Fibroblast of skin of scalp (primary cell): ENCODE data around the gene ZBTB42.

ENCODE experiments used
- DNase-seq: peaks from one replicate; pipeline ENCODE4 v3.0.0-alpha.2; 2013

ZBTB42 gene

DNA sequence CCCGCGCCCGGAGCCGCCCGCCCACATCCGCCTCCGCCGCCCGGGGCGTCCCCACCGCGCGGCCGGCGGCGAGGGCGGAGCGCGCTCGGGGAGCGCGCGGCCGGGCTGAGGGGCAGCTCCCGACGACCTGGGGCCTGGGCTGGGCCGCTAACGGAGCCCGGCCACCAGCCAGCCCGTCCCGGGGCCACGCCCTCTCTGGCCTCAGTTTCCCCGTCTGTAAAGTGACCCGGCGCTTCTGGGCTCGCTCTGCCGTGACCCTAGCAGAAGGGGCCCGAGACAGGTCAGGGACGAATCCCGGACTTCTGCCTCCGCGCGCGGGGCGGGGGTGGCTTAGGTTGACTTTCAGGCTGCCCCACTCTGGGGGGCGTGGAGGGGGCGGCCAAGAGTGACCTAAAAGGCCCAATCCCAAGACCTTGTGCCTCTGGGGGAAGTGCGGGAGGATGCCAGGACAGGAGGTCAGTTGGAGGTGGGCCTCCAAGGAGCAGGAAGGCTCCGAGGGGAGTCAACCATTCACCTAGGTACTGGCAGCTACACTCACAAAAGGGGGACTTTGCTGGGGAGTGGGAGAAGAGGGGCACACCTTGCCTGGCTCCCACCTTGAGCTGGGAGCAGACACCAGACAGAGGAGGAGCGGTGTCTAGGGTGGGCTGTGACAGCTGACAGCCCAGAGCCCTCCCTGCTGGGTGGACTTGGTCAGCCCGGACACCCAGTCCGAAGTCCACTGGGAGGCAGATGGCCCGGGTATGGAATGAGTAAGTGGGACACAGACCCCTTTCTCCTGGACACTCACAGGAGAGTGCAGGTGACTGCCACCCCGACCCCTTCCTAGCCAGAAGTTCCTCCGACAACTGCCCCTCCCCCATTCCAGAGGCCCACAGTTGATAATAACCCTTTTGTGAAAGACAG lies 4.9 kb upstream of the ZBTB42 start:
- DNase-seq = peak; percentile 70

DNA sequence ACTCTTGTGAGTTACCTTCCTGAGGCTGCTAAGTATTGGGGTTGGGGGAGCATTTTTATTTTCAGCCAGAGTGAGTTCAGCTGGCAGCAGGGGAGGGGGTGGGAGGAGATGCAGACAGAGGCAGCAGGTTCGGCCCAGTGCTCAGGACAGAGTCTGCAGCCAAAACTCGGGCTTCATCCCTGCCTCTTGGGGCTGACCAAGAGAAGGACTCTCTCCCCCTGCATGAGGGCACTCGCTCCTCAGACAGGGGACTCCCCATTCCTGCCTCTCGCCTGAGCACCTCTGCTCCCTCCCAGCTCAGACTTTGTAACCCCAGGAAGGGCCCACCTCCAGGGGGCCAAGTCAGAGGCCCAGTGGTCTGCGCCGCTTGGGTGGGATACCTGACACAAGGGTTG lies 4.2 kb upstream of the ZBTB42 start:
- no peak for DNase-seq

DNA sequence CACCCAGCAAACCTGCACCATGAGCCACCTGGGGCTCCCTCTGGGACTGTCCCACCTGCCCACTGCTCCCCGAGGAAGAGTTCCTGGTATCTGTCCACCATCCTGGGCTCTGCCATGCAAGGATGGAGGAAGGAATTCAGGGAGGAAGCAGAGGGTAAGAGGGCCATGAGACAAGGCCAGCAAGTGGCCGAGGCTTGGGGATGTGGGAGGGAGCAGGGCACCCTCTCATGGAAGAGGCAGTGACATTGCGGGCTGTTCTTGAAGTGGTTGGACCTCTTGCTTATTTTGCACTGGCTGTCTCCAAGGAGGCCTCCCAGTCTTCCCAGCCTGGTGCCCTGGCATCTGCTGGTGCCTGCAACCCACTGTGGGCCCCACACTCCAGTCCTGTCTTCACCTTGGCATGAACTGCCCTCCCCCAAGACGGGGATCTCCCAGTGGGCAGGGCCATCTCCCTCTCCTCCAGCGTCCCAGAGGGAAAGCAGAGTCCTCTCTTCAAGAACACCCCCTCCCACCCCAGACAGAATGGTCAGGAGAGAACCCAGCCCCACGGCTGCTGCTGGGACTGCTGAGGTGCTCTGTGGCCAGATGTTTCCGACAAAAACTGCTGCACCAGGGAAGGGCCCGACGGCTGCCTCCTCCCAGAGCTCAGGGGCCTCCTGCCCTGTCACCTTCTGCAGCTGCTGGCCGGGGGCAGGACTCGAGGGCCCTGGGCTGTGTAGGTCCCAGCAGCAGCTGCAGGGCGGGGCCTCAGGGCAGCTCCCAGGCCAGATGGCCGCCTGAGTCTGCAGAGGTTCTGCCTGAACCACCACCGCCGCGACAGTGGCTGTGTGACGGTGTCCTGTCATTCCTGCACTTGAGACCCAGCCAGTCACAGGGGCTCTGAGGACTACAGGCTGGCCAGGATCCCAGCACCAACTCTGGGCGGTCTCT lies 3.5 kb upstream of the ZBTB42 start:
- no peak for DNase-seq

DNA sequence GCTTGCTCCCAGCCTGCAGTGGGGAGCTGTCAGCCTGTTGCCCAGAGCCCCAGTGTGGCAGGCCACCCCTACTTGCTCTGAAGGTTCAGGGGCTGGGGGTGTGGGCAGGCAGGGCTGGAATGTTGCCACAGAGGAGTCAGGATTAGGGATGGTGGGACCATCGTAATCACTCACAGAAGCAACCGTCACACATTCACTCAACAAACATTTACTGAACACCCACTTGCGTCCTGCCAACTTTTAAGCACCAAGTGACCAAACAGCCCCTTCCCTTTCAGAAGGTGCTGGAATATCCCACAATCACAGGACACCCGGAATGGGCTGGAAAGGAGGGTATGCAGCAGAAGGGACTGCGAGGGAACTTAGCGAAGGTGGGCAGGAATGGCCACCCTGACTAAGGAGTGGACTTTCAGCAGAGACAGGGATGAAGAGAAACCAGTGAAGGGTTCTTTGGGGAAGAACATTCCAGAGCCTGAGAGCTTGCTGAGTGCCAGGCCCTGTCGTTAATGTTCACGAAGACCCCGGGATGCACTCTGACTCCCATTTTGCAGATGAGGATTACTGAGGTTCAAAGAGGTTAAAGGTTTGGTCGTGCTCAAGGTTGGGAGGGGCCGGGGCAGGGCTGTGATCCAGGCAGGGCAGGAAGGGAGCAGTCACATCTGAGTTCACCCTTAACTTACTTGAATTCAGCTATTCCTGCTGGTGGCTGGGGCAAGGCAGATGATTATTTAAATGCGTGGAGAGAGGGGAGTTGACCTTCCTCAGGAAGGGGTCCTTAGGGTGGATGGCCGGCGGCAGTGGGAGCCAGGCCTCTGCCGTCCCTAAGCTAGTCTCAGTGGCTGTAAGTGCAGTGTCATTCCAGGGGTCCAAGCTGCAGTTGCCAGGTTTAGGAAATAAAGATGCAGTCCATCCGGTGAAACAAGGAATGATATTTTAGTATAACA lies 2.3 kb upstream of the ZBTB42 start:
- no peak for DNase-seq

DNA sequence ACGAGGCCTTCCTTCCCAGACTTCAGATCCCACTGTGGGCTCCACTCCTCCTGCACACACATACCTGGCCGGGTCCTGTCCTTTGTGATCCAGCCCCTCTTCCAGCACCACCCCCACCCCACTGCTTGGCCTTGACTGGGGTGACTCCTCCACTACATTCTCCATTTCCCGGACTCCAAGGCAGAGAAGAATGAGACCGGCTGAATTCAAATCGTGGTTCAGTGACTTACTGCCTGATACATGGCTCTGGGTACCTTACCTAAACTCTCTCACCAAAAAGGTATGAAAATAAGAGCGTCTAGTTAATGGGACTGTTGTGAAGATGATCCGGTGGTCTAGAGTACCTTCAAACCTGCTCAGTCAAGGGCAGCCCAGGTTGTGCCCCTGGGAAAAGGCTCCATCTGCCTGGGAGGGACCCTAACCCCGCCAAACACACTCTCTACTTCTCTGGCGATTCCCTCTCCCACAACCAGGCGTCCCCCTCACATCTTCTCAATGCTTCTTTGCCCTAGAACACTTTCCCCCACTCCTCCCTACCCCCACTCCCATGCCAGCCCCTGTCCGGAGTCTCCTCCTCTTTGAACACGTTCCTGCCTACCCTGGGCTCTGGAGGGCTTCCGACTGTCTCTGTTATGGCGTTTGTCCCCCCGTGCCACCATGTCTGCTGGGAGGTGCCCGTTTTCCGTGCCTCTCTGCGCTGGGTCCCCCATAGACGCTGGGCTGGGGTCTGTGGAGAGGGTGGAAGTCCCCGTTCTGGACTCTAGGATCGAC lies 1.5 kb upstream of the ZBTB42 start:
- DNase-seq = peak; percentile 66

DNA sequence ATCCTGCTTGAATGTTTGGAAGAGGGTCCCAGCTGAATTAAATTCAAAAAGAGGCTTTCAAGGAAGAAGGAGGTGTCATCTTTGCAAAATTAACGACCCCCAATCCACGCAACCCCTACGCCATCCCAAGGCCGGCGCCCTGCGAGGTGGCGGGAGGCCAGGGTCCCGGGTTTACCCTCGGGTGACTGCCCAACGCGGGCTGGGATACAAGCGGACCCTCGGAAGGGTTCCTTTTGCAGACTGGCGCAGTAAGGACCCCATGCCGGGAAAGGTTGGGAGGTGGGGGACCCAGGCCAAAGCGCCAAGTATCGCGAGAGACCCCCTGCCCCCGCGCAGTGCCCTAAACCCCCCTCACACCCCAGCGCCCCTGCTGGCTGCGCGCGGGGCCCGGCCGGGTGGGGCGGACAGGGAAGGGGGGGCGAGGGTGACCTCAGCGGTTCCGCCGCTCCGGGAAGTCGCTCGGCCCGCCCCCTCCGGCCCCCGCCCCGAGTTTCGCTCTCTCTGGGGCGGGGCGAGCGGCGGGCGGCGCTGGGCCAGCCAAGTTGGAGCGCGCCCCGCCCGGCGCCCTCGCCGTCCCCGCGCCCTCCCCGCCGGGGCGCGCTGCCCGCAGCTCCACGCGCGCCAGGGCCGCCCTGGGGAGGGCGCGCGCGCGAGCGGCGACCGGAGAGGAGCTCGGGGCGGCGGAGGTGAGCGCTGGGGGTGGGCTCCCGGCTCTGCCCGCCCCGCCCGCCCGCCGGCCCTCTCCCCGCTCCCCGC lies 708 bp upstream of the ZBTB42 start:
- DNase-seq = peak; percentile 89

DNA sequence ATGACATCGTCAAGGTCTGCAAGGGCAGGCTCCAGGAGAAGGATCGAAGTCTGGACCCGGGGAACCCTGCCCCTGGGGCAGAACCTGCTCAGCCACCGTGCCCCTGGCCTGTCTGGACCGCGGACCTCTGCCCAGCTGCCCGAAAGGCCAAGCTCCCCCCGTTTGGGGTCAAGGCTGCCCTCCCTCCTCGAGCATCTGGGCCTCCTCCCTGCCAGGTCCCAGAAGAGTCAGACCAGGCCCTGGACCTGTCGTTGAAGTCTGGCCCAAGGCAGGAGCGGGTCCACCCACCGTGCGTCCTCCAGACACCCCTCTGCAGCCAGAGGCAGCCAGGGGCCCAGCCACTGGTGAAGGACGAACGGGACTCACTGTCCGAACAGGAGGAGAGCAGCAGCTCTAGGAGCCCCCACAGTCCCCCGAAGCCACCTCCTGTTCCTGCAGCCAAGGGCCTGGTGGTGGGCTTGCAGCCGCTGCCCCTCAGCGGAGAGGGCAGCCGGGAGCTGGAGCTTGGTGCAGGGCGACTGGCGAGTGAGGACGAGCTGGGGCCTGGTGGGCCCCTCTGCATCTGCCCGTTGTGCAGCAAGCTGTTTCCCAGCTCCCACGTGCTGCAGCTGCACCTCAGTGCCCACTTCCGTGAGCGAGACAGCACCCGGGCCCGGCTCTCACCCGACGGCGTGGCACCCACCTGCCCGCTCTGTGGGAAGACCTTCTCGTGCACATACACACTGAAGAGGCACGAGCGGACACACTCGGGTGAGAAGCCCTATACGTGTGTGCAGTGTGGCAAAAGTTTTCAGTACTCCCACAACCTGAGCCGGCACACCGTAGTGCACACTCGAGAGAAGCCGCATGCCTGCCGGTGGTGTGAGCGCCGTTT lies 856 bp downstream of the ZBTB42 start:
- DNase-seq = no peak

DNA sequence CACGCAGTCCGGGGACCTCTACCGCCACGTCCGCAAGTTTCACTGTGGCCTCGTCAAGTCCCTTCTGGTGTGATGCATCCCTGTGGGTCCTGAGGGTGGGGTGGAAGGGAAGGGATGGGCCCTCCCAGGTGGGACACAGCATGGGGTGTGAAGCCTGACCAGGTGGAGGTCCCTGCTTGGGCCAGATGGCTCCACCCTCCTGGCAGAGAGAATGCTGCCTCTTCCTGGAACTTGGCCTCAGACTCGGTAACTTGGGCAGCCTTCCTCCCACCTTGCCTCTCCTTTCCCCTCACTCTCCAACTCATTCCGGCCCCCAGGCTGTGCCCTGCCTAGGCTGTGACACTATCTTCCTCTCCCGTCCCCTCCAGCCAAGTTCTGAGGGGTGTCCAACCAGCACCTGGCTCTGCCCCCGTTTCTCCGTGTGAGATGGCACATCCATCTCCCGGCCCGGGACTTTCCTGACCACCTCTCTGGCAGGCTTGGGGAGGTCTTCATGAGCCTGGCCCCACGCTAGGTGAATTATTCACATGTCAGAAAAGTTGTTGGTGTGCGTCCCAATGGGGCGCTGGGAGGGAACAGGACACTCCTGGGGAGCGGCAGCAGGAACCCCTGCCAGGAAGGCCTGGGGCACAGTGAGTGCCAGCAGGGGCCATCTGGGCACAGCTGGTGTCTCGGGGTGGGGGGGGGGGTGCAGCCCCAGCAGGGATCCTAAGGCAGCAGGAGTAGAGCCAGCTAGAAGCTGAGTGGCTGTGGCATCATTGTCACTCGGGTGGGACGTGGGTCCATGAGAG lies 1.7 kb downstream of the ZBTB42 start:
- no peak for DNase-seq

DNA sequence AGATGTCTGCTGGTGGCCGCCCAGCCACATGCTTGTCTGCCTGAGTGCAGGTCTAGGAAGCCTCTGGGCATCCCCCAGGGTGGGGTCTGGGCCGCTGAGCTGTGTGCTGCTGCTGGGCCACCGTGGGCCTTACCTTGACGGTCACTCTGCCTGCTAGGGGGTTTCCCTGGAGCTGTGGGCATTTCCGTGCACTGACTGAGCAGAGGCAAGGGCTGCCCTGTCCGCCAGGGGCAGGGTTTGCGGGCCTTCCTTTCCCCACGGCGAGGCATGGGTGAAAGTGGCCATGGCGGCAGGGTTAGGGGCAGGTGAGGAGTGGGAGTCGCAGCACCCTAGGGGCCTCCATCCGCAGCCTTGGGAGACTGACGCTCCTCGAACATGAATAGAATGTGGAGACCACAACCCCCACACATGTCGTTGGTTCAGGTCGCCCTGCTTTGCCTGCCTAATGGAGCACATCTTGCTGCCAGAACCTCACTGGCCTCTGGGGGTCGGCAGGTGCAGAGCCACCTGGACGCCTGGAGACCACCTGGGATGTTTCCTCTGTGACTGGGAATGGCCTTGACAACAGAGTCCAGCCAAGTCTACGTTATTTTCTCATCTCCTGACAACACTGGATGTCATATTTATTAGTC lies 2.5 kb downstream of the ZBTB42 start:
- DNase-seq = no peak

DNA sequence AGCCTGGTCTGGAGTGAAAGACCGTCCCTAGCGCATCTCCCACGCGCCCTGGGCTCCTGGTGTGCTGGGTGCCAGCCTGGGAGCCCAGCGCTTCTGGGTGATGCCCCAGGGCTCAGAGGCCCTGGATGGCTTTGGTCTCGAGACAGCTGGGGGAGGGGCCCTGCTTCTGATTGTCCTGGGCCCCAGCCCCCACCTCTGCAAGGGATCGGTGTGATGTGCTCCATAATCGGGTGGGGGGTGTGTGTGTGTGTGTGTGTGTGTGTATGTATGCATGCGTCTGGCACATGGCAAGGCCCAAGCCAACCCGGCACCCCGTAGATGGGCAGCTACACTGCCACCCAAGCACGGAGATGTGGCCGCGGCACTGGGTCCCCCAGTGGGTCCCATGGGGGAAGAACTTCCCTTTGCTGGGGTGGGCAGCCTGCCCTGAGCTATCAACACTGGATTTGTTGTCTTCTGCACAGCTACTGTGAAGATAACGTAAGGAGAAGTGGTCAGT lies 3.1 kb downstream of the ZBTB42 start:
- DNase-seq = peak; percentile 26

DNA sequence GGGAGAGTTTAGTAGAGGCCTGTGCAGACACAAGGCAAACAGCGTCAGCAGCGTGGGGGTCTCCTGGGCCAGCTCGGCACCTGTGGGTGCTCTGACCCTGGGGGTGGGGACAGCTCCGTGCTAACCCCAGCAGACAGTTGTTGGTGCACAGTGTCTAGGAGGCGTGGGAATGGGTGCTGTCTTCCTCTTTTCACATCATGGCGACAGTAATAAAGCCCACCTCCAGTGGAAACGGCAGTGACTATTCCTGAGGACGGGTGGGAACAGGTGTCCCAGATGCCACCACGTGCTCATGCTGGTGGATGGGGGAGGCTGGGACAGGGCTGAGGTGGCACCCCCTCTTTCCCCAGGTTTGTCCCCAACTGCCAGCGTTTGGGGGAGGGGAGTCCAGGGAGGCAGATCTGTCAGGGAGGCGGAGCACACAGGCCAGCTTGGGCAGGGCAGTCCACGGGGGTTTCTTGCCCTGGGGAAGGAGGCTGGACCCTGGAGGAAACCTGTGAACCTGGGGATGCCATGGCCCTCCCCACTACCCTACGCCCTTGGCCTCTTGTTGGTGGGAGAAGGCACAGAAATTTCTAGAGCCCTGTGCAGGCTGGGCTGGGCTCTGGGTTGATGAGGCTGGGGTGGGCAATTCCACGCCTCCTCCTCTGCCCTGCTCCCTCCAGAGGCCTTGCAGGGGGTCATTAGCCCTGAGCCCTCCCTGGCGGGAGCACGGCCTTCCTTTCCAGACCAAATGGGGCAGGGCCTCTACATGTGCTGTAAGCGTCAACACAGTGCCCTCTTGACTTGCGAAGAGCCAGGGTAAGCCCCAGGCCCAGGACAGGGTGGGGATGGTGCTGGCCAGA lies 3.8 kb downstream of the ZBTB42 start:
- no peak for DNase-seq

DNA sequence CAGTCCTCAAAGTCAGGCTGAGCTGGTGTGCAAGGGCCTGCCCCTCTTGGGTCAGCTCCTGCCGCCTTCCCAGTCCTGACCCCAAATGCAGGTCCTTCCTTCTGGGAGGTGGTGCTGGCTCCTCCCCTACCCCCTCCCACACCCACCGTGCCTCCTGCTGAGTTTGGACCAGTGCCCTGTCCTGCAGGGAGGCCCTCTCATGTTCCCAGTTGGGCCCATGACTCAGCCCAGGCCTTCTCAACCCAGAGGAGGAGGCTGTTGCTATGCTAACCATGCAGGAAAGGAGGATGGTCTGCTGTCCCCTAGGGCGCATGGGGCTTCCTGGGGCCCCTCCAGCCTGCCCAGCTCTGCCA lies 4.4 kb downstream of the ZBTB42 start:
- DNase-seq = peak; percentile 96

DNA sequence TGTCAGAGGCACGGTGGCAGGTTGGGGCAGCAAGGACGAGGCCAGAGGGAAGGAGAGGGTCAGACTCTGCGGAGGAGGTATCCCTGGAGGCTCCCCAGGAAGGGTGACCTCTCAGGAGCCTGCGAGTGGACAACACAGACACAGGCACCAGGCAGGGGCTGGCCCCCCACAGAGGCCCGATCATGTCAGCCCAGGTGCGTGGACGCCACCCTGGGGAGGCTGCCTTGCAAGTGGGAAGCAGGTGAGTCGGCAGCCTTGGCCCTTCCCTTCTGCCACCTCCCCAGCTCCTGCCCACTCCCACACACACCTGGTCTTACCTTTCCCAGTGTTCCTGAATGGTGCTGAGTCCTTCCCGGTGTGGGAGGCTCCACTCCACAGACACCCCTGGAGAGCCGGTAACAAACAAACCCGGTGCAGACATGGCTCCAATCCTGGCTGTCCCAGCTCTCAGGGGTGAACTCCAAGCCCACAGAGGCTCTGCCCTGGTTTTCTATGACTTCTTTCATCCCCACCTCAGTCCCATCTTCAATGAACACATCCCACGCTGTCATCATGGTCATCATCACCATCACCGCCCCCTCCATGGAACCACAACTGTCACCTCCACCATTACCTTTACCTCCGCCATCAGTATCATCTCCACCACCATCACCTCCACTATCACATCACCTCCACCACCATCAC lies 5.2 kb downstream of the ZBTB42 start:
- DNase-seq = no peak

DNA sequence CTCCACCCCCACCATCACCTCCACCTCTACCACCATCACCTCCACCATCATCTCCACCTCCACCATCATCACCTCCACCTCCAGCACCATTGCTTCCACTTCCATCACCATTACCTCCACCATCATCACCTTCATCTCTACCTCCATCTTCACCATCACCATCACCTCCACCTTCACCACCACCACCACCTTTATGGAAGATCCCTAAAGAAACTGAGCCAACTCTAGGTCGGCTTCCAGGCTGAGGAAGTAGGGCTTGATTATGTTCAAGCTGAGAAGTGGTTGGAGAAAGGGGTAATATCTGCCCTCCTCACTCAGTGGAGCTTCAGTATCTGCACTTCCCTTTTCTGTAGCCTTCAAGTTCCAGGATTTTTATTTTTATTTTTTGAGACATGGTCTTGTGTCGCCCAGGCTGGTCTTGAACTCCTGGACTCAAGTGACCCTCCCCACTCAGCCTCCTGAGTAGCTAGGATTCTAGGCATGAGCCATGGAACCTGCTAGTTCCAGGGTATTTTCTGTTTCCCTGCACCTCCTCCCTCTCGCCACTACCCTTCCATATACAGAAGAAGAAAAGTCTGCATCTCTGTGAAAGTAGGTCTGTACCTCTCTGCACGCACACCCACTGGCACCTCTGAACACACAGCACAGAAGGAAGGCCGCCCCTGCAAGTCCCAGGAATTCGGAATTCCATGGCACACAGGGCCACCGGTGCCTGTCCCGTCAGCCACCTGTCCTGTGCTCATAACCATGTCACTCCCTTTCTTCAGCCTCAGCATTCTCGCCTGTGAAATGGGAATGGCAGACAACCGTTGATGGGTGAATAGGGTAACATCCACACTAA lies 5.9 kb downstream of the ZBTB42 start:
- DNase-seq = no peak

DNA sequence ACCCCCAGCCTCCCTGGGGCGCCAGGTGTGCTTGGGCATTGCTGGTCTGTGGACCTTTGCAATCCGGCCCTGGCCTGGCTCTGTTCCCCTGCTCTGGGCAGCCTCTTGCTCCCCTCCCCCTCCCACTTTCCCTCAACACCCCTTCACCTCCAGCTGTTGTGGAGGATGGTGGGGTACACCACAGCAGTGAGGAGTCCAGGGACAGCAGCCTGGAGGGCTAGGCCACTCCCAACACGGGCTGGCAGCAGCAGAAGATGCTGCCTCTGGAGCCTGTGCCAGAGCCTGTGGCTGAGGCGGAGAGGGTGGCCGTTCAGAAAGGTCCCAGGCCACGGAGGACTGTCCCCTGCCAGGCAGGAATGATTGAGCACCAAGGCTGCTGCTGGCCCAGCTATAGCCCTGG lies 7.6 kb downstream of the ZBTB42 start:
- DNase-seq = no peak

DNA sequence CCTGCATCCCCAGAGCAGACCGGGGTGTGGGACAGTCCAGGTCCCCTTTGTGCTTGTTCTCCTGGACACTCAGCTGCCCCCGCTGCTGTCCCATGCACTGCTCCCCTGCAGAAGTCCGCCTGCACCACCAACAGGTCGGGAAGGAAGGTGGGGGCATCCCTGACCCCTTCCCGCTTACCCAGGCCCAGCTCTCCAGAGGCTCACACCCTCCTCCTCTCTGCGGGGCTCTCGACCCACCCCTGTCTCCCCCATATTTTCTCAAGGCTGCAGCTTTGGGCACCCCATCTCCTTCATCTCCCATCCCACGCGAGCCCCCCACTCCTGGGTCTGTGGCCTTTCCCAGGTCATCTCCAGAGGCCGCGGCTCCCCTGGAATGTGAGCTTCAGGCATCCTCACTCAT lies 9.4 kb downstream of the ZBTB42 start:
- DNase-seq = no peak
